Breast epithelium (tissue), 4 donors: ENCODE results near the gene NDUFAF2. TPM values are rescaled to one million over a fixed set of nuclear protein-coding genes. Genes with fewer than 3 reads are reported as not detected.

Experiments
- DNase-seq, 2 donors: peaks; one replicate each; pipeline ENCODE4 v3.0.0-alpha.2; 2019; ENCODE audit warnings: low spot score in 2 of 2
- H3K27ac ChIP-seq, 2 donors: fragments of 200-600 bp; sonication (generic) in 1 of 2; one replicate each; pipeline ENCODE4 v1.5.1; 2016 to 2019; ENCODE audit warnings: mild to moderate bottlenecking in 1 of 2
- H3K27me3 ChIP-seq, 2 donors: fragments of 200-600 bp; sonication (generic) in 1 of 2; one replicate each; pipeline versions ENCODE4 v1.5.1 to v1.6.0; 2017 to 2019; ENCODE audit warnings: control low read depth in 1 of 2, mild to moderate bottlenecking in 1 of 2
- H3K36me3 ChIP-seq: fragments of 200-600 bp; one replicate; pipeline ENCODE4 v1.5.1; 2019
- H3K4me1 ChIP-seq, 2 donors: fragments of 200-600 bp; sonication (generic); one replicate each; pipeline ENCODE4 v1.5.1; 2016 to 2019; ENCODE audit warnings: control low read depth in 1 of 2
- H3K4me3 ChIP-seq, 3 donors: fragments of 200-600 bp; sonication (generic); 1 replicate in 2 of 3; 2 replicates in 1 of 3; pipeline ENCODE4 v1.5.1; 2016 to 2019; ENCODE audit warnings: mild to moderate bottlenecking in 3 of 3, moderate library complexity in 2 of 3
- H3K9me3 ChIP-seq, 2 donors: fragments of 200-600 bp; sonication (generic) in 1 of 2; one replicate each; pipeline ENCODE4 v1.5.1; 2016 to 2019; ENCODE audit warnings: control low read depth in 1 of 2
- POLR2A ChIP-seq: fragments of 450-650 bp; IDR thresholded peaks from one replicate; pipeline ENCODE4 v1.6.1; 2016; ENCODE audit warnings: antibody characterized with exemption, mild to moderate bottlenecking, moderate library complexity
- POLR2AphosphoS5 ChIP-seq, 3 donors: sonication (generic); formaldehyde crosslinking; IDR thresholded peaks; one replicate each; pipeline ENCODE4 v1.6.1; 2017; ENCODE audit warnings: antibody characterized with exemption in 3 of 3
- intact Hi-C: fragments of 100-400 bp; cut with DNase I; formaldehyde crosslinking; loops from one replicate; pipeline ENCODE4 v1.15.1; 2023; ENCODE audit warnings: low total_unique reads
- total RNA-seq, 3 donors: library from RNA; depleted of rRNA; stranded (reverse); fragments of >200 nt; gene quantifications; one replicate each; pipeline ENCODE4 v1.1.0, GENCODE V29; 2016
- TF ChIP-seq, protein P1 (sequence below), 3 donors: fragments of 450-650 bp; IDR thresholded peaks; one replicate each; pipeline ENCODE4 v1.5.1; 2016 to 2017; ENCODE audit warnings: antibody characterized with exemption in 3 of 3, mild to moderate bottlenecking in 3 of 3, moderate library complexity in 3 of 3

Gene NDUFAF2
- total RNA-seq, 3 donors from 2014 or later, result 14.9 to 22.6 (median 19.8) TPM

DNA sequence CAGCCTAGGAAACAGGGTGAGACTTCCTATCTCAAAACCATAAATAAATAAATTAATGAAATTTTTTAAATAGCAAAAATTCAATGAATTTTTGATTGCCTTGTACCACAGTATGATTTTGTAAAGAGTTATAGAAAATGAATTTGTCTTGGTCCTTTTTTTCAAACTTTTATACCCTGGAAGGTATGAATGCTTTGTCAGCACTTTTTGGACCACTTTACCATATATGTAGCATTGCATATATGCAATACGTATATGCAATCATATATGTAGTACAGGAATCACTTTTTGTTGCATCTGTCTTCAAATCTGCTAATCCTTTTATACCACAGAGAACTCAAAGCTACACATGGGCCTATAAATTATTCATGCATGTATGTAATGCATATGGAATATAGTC, 226.5 kb downstream of the NDUFAF2 start:
- intact Hi-C loops, result loop anchor here (2.0 kb wide), 1 partner anchor 37 kb away; no protein-coding TSS in a partner anchor
- Histone ChIP-seq H3K4me1 (no peaks in the 10 kb centered on the region), H3K36me3 (no peaks in the 10 kb centered on the region), H3K27ac (no peak overlapping the region), H3K9me3 (no peaks in the 10 kb centered on the region), H3K27me3 (no peaks in the 10 kb centered on the region), H3K4me3 (no peak overlapping the region)
- DNase-seq, result no peak
- TF ChIP-seq, protein P1, sequence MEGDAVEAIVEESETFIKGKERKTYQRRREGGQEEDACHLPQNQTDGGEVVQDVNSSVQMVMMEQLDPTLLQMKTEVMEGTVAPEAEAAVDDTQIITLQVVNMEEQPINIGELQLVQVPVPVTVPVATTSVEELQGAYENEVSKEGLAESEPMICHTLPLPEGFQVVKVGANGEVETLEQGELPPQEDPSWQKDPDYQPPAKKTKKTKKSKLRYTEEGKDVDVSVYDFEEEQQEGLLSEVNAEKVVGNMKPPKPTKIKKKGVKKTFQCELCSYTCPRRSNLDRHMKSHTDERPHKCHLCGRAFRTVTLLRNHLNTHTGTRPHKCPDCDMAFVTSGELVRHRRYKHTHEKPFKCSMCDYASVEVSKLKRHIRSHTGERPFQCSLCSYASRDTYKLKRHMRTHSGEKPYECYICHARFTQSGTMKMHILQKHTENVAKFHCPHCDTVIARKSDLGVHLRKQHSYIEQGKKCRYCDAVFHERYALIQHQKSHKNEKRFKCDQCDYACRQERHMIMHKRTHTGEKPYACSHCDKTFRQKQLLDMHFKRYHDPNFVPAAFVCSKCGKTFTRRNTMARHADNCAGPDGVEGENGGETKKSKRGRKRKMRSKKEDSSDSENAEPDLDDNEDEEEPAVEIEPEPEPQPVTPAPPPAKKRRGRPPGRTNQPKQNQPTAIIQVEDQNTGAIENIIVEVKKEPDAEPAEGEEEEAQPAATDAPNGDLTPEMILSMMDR (IDR thresholded peaks at IDR 0.05), result no peak
- TF ChIP-seq POLR2AphosphoS5 (IDR thresholded peaks at IDR 0.05) (no peak), POLR2A (no peak)

DNA sequence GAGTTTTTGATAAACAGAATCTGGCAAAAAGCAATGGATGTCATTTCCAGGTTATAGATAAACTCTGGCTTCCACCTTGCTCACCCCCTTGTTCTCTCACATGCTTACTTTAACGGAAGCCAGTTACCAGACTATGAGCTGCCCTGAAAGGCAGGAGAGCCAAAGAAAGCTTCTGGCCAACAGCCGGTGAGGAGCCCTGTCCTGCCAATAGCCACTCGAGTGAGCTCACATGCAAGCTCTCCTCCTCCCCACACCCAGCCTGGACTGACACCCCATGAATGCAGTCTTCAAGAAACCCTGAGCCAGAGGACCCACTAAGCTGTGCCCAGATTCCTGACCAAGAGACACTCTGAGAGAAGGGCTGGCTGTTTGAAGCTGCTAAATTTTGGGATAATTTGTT, 231.6 kb downstream of the NDUFAF2 start:
- H3K27ac ChIP-seq, result no peak overlapping the region
- no peaks in the 10 kb centered on the region for H3K4me1 ChIP-seq
- no peak overlapping the region for H3K4me3 ChIP-seq
- no peaks in the 10 kb centered on the region for H3K27me3 ChIP-seq
- DNase-seq, result no peak
- intact Hi-C loops, result no loop called here
- H3K36me3 ChIP-seq, result no peaks in the 10 kb centered on the region
- no peaks in the 10 kb centered on the region for H3K9me3 ChIP-seq
- no peak for TF ChIP-seq POLR2AphosphoS5 (IDR thresholded peaks at IDR 0.05)
- TF ChIP-seq, protein P1 (IDR thresholded peaks at IDR 0.05), result no peak
- TF ChIP-seq POLR2A, result no peak

DNA sequence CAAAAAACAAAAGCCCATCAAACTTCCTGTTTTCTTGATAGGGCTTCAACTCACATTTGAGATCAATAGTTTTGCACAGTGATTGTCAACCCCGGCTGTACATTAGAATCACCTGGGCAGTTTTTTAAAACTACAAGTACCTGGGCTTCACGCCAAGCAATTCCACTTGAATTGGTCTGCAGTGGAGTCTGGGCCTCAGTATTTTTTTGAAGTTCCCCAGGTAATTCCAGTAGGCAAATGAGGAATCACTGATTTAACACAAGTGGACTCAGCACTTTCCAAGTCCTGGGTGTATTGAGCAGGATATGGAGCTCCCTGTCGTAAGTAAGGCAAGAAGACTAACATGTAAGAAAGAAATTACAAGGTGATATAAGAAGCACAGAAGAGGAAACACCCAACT, 232.1 kb downstream of the NDUFAF2 start:
- Histone ChIP-seq H3K36me3 (no peaks in the 10 kb centered on the region), H3K4me1 (no peaks in the 10 kb centered on the region), H3K27ac (no peak overlapping the region), H3K4me3 (no peak overlapping the region), H3K27me3 (no peaks in the 10 kb centered on the region), H3K9me3 (no peaks in the 10 kb centered on the region)
- intact Hi-C loops, result no loop called here
- no peak for TF ChIP-seq POLR2AphosphoS5 (IDR thresholded peaks at IDR 0.05)
- no peak for TF ChIP-seq POLR2A
- TF ChIP-seq, protein P1 (IDR thresholded peaks at IDR 0.05), result no peak
- DNase-seq, result no peak

DNA sequence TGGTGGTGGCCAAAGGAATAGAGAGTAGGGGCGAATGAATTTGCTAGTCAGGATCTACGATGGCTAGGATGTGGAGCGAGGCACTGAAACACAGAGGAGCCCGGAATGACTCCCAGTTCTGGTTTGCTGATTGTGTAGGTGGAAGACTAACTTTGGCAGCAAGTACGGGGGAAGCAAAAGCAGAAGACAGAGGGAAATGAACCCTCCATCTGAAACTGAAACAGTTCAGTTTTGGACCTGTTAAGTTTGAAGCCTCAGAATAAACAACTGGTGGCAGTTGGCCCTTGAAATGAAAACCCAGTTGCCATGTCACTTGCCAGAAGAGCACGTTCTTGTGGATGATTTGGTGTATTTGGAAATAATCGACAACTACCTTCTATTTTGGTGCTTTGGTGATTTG, 232.7 kb downstream of the NDUFAF2 start:
- no peaks in the 10 kb centered on the region for H3K9me3 ChIP-seq
- no peaks in the 10 kb centered on the region for H3K36me3 ChIP-seq
- no peak overlapping the region for H3K4me3 ChIP-seq
- TF ChIP-seq POLR2AphosphoS5 (IDR thresholded peaks at IDR 0.05), result no peak
- no peak for TF ChIP-seq POLR2A
- TF ChIP-seq, protein P1 (IDR thresholded peaks at IDR 0.05), result no peak
- no peak overlapping the region for H3K27ac ChIP-seq
- intact Hi-C loops, result no loop called here
- DNase-seq, result no peak
- H3K27me3 ChIP-seq, result no peaks in the 10 kb centered on the region
- H3K4me1 ChIP-seq, result no peaks in the 10 kb centered on the region

DNA sequence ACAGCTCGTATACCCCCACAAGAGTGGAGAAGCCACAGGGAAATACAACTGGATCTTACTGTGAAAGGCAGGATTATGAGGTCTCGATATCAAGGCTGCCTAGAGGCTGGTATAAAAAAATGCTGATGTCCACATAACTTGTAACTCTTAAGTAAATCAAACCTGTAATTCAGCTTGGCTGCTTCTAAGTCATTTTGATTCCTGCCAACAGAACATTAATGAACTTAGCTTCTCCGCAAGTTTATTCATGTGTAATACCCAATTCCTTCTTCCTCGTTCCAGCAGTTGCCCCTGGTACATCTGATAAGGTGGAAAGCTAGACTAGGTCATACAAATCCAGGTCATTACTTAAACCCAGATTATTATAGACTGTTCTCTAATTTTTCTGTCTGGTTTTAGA, 233.7 kb downstream of the NDUFAF2 start:
- Histone ChIP-seq H3K27me3 (no peaks in the 10 kb centered on the region), H3K9me3 (no peaks in the 10 kb centered on the region), H3K4me1 (no peaks in the 10 kb centered on the region), H3K36me3 (no peaks in the 10 kb centered on the region), H3K27ac (no peak overlapping the region), H3K4me3 (no peak overlapping the region)
- TF ChIP-seq POLR2A, result no peak
- TF ChIP-seq, protein P1 (IDR thresholded peaks at IDR 0.05), result no peak
- no peak for TF ChIP-seq POLR2AphosphoS5 (IDR thresholded peaks at IDR 0.05)
- DNase-seq, result no peak
- intact Hi-C loops, result no loop called here
